Smooth muscle cell (in vitro differentiated cells): ENCODE data around the gene FCER2. TPM values are rescaled to one million over a fixed set of nuclear protein-coding genes. Genes with fewer than 3 reads are reported as not detected.

Experiments used
- DNase-seq: peaks from one replicate; lab custom pipeline; 2025; ENCODE audit not compliant: unreplicated experiment; lab: John Stamatoyannopoulos, UW
- H2AFZ ChIP-seq: fragments of 200-600 bp; sonication (generic); 2 replicates; pipeline ENCODE4 v1.6.0; 2016; ENCODE audit warnings: antibody characterized with exemption, low read depth, mild to moderate bottlenecking
- H3F3A ChIP-seq: fragments of 200-600 bp; sonication (generic); 2 replicates; pipeline ENCODE4 v1.6.0; 2017; ENCODE audit warnings: antibody characterized with exemption, low read depth
- H3K27ac ChIP-seq: fragments of 200-600 bp; sonication (generic); 2 replicates; pipeline ENCODE4 v1.5.1; 2016; ENCODE audit warnings: low read depth, mild to moderate bottlenecking
- H3K27me3 ChIP-seq: fragments of 200-600 bp; sonication (generic); 2 replicates; pipeline ENCODE4 v1.6.1; 2016; ENCODE audit warnings: low read depth, mild to moderate bottlenecking
- H3K36me3 ChIP-seq: fragments of 200-600 bp; sonication (generic); 2 replicates; pipeline ENCODE4 v1.5.1; 2016; ENCODE audit warnings: low read depth
- H3K4me1 ChIP-seq: fragments of 200-600 bp; sonication (generic); 2 replicates; pipeline ENCODE4 v1.5.1; 2016; ENCODE audit warnings: low read depth
- H3K4me2 ChIP-seq: fragments of 200-600 bp; sonication (generic); 2 replicates; pipeline ENCODE4 v1.6.0; 2016; ENCODE audit warnings: mild to moderate bottlenecking
- H3K4me3 ChIP-seq: fragments of 200-600 bp; sonication (generic); 2 replicates; pipeline ENCODE4 v1.5.1; 2016; ENCODE audit warnings: mild to moderate bottlenecking
- H3K79me2 ChIP-seq: fragments of 200-600 bp; sonication (generic); 2 replicates; pipeline ENCODE4 v1.6.0; 2016; ENCODE audit warnings: low read depth, mild to moderate bottlenecking
- H3K9ac ChIP-seq: fragments of 200-600 bp; sonication (generic); 2 replicates; pipeline ENCODE4 v1.6.0; 2016; ENCODE audit warnings: low read depth
- H3K9me3 ChIP-seq: fragments of 200-600 bp; sonication (generic); replicated peaks from 2 replicates; pipeline ENCODE4 v1.5.1; 2016; ENCODE audit warnings: low read depth
- H4K20me1 ChIP-seq: fragments of 200-600 bp; sonication (generic); 2 replicates; pipeline ENCODE4 v1.6.0; 2016; ENCODE audit warnings: low read depth
- CTCF ChIP-seq: fragments of 200-600 bp; sonication (generic); IDR thresholded peaks from 2 replicates; pipeline ENCODE4 v1.5.1; 2017; ENCODE audit warnings: borderline replicate concordance, mild to moderate bottlenecking, antibody characterized with exemption; ENCODE audit not compliant: insufficient read depth, poor library complexity, severe bottlenecking
- WGBS: methylation state at CpG from one replicate; pipeline ENCODE4 v1.1.7; 2016; ENCODE audit warnings: low lambda C conversion rate; 5-methylcytosine and 5-hydroxymethylcytosine counted together
- polyA plus RNA-seq: library from polyadenylated mRNA; unstranded; fragments of >200 nt; fragmentation: Nextera tagmentation; extraction: Ambion mirVana; gene quantifications from 2 replicates; pipeline ENCODE4 v1.2.1, GENCODE V29; 2016
- total RNA-seq: library from RNA; depleted of rRNA; stranded (reverse); fragments of >200 nt; gene quantifications from 2 replicates; pipeline ENCODE4 v1.2.3, GENCODE V29; 2014

Gene FCER2
- total and polyA plus RNA-seq, 2 experiments from 2014 or later: not detected

GRCh38 chr19:7663706-7664105 is 38.2 kb downstream of the FCER2 start:
- no peak overlapping the region for H3K27ac ChIP-seq
- H3K9me3 ChIP-seq: no peaks in the 10 kb centered on the region
- H3K9ac ChIP-seq: no peak overlapping the region
- no peak for TF ChIP-seq CTCF
- no peaks in the 10 kb centered on the region for H3F3A ChIP-seq
- H3K4me2 ChIP-seq: no peak overlapping the region
- H3K79me2 ChIP-seq: no peaks in the 10 kb centered on the region
- DNase-seq: no peak
- 85% methylated on average over 7 of the region's 7 CpGs for WGBS
- no peaks in the 10 kb centered on the region for H3K36me3 ChIP-seq
- no peaks in the 10 kb centered on the region for H3K4me1 ChIP-seq
- H2AFZ ChIP-seq: no peak overlapping the region
- H3K4me3 ChIP-seq: no peak overlapping the region
- peaks cover 20% of the 10 kb centered on the region for H3K27me3 ChIP-seq
- H4K20me1 ChIP-seq: no peaks in the 10 kb centered on the region

GRCh38 chr19:7662657-7663056 is 39.3 kb downstream of the FCER2 start:
- H3K4me2 ChIP-seq: no peak overlapping the region
- TF ChIP-seq CTCF: no peak
- peaks cover 14% of the 10 kb centered on the region for H3K27me3 ChIP-seq
- 92% methylated on average over 13 of the region's 14 CpGs for WGBS
- no peaks in the 10 kb centered on the region for H3F3A ChIP-seq
- H3K4me1 ChIP-seq: no peaks in the 10 kb centered on the region
- H3K9me3 ChIP-seq: no peaks in the 10 kb centered on the region
- no peak overlapping the region for H2AFZ ChIP-seq
- no peaks in the 10 kb centered on the region for H4K20me1 ChIP-seq
- DNase-seq: no peak
- no peaks in the 10 kb centered on the region for H3K36me3 ChIP-seq
- no peaks in the 10 kb centered on the region for H3K79me2 ChIP-seq
- H3K9ac ChIP-seq: no peak overlapping the region
- no peak overlapping the region for H3K27ac ChIP-seq
- no peak overlapping the region for H3K4me3 ChIP-seq

- Histone ChIP-seq H3K27me3 (peaks cover 16% of the 10 kb centered on the region), H3K9me3 (no peaks in the 10 kb centered on the region), H2AFZ (no peak overlapping the region), H4K20me1 (no peaks in the 10 kb centered on the region), H3K4me3 (no peak overlapping the region), H3K79me2 (no peaks in the 10 kb centered on the region), H3K36me3 (no peaks in the 10 kb centered on the region), H3K9ac (no peak overlapping the region), H3K4me2 (no peak overlapping the region), H3F3A (no peaks in the 10 kb centered on the region), H3K4me1 (no peaks in the 10 kb centered on the region), H3K27ac (no peak overlapping the region)
- DNase-seq: no peak
- WGBS: 76% methylated on average over 8 of the region's 8 CpGs
- no peak for TF ChIP-seq CTCF
Observed at GRCh38 chr19:7661744-7662538, 40.0 kb downstream of the FCER2 start.

- no peak overlapping the region for H3K9ac ChIP-seq
- TF ChIP-seq CTCF: no peak
- H2AFZ ChIP-seq: no peak overlapping the region
- H3K36me3 ChIP-seq: no peaks in the 10 kb centered on the region
- H3K4me3 ChIP-seq: no peak overlapping the region
- H3K4me2 ChIP-seq: no peak overlapping the region
- H3K9me3 ChIP-seq: no peaks in the 10 kb centered on the region
- H3K4me1 ChIP-seq: no peaks in the 10 kb centered on the region
- peaks cover 16% of the 10 kb centered on the region for H3K27me3 ChIP-seq
- H4K20me1 ChIP-seq: no peaks in the 10 kb centered on the region
- no peak for DNase-seq
- no peak overlapping the region for H3K27ac ChIP-seq
- H3K79me2 ChIP-seq: no peaks in the 10 kb centered on the region
- no peaks in the 10 kb centered on the region for H3F3A ChIP-seq
- WGBS: 67% methylated on average over 9 of the region's 9 CpGs
Observed at GRCh38 chr19:7658219-7658686, 43.7 kb downstream of the FCER2 start.
